GM12878 (cell line): Measurements from ENCODE around the gene CHRM1. TPM values are rescaled to one million over a fixed set of nuclear protein-coding genes. Genes with fewer than 3 reads are reported as not detected.

Experiments used
- ATAC-seq: fragments of 200-7000 bp; cut with Tn5 transposase; 3 replicates; pipeline ENCODE4 v1.9.1; 2020; ENCODE audit warnings: mild to moderate bottlenecking, moderate library complexity
- BruUV-seq: library from RNA; stranded (reverse); fragments of 400-500 nt; replicated peaks from 2 replicates; lab custom pipeline; 2021; lab: Mats Ljungman, UMichigan
- CTCF ChIA-PET: fragments of 300-600 bp; sonication (Branson Sonifier 250); formaldehyde crosslinking; extraction: SDS; loops from one replicate; lab custom pipeline; 2021; ENCODE audit warnings: inconsistent platforms; lab: Yijun Ruan, JAX
- POLR2A ChIA-PET: fragments of 350-600 bp; formaldehyde crosslinking; extraction: SDS; loops from one replicate; lab custom pipeline; 2021; ENCODE audit warnings: inconsistent platforms; lab: Charles Lee
- RAD21 ChIA-PET: fragments of 300-600 bp; sonication (Branson Sonifier 250); formaldehyde crosslinking; loops from one replicate; lab custom pipeline; 2023; ENCODE audit warnings: antibody characterized with exemption; ENCODE audit not compliant: unreplicated experiment; lab: Charles Lee
- SMC1A ChIA-PET: fragments of 300-600 bp; sonication (Branson Sonifier 250); formaldehyde crosslinking; loops from one replicate; lab custom pipeline; 2023; ENCODE audit not compliant: unreplicated experiment, uncharacterized antibody; lab: Charles Lee
- DNase-seq: peaks from one replicate; pipeline ENCODE4 v3.0.0-alpha.2; 2011; ENCODE audit warnings: low read depth, low spot score
- FAIRE-seq: peaks from 3 replicates; lab custom pipeline; 2011; peaks lifted over from hg19 to GRCh38; lab: Jason Lieb, UNC
- H2AFZ ChIP-seq: 2 replicates; pipeline ENCODE4 v1.6.0; 2011; ENCODE audit warnings: low read depth, low read length, control low read depth; ENCODE audit not compliant: control insufficient read depth
- H3K27ac ChIP-seq: 2 replicates; pipeline ENCODE4 v1.5.1; 2011; ENCODE audit warnings: control low read depth; ENCODE audit not compliant: control insufficient read depth, insufficient read depth
- H3K27me3 ChIP-seq, 2 experiments: replicated peaks in 1 of 2; 2 replicates each; pipeline versions ENCODE4 v1.6.0 to v1.6.1; 2011; ENCODE audit warnings: low read length in 1 of 2; ENCODE audit not compliant: control insufficient read depth in 2 of 2, insufficient read depth in 2 of 2
- H3K36me3 ChIP-seq, 2 experiments: 2 replicates each; pipeline ENCODE4 v1.5.1; 2011; ENCODE audit warnings: low read length in 1 of 2; ENCODE audit not compliant: control insufficient read depth in 2 of 2, insufficient read depth in 2 of 2
- H3K4me1 ChIP-seq: 2 replicates; pipeline ENCODE4 v1.6.1; 2011; ENCODE audit warnings: mild to moderate bottlenecking, low read length, moderate library complexity, mixed read lengths; ENCODE audit not compliant: control insufficient read depth, insufficient read depth
- H3K4me2 ChIP-seq: 2 replicates; pipeline ENCODE4 v1.6.0; 2011; ENCODE audit warnings: control low read depth; ENCODE audit not compliant: control insufficient read depth, insufficient read depth
- H3K4me3 ChIP-seq: fragments of 200-600 bp; sonication (generic); 2 replicates; pipeline ENCODE4 v1.5.1; 2016
- H3K79me2 ChIP-seq: 2 replicates; pipeline ENCODE4 v1.6.0; 2011; ENCODE audit warnings: low read length; ENCODE audit not compliant: control insufficient read depth, insufficient read depth
- H3K9ac ChIP-seq: 2 replicates; pipeline ENCODE4 v1.8.0; 2011; ENCODE audit warnings: low read length, control low read depth, mixed read lengths; ENCODE audit not compliant: control insufficient read depth, insufficient read depth
- H3K9me3 ChIP-seq: replicated peaks from 3 replicates; pipeline ENCODE4 v1.5.1; 2011; ENCODE audit warnings: mild to moderate bottlenecking, low read length; ENCODE audit not compliant: control insufficient read depth, insufficient read depth
- H4K20me1 ChIP-seq: 2 replicates; pipeline ENCODE4 v1.6.0; 2011; ENCODE audit not compliant: control insufficient read depth, insufficient read depth
- CHD2 ChIP-seq: IDR thresholded peaks from 2 replicates; pipeline ENCODE4 v1.6.1; 2011; ENCODE audit warnings: low read depth, low read length, improper control_type of control experiment, borderline replicate concordance
- CHD4 ChIP-seq: fragments of 200-600 bp; sonication (generic); IDR thresholded peaks from 2 replicates; pipeline ENCODE4 v1.6.1; 2016; ENCODE audit warnings: mild to moderate bottlenecking
- CUX1 ChIP-seq: IDR thresholded peaks from 2 replicates; pipeline ENCODE4 v1.6.1; 2012; ENCODE audit warnings: improper control_type of control experiment, low read depth, low read length; ENCODE audit not compliant: insufficient replicate concordance
- ETV6 ChIP-seq, 2 experiments: fragments of 450-650 bp in 1 of 2; IDR thresholded peaks in 1 of 2; conservative IDR thresholded peaks in 1 of 2; 2 replicates each; pipeline ENCODE4 v1.6.1; 2014; ENCODE audit warnings: antibody characterized with exemption in 1 of 2, borderline replicate concordance in 1 of 2, low read depth in 1 of 2, mild to moderate bottlenecking in 1 of 2, moderate library complexity in 1 of 2
- EZH2 ChIP-seq: IDR thresholded peaks from 2 replicates; pipeline ENCODE4 v1.6.1; 2012; ENCODE audit warnings: low read depth, mild to moderate bottlenecking, control low read depth, inconsistent platforms, low read length, borderline replicate concordance; ENCODE audit not compliant: control insufficient read depth
- HDAC6 ChIP-seq: fragments of 200-600 bp; sonication (generic); IDR thresholded peaks from one replicate; pipeline ENCODE4 v1.8.0; 2017; ENCODE audit warnings: antibody characterized with exemption; ENCODE audit not compliant: unreplicated experiment
- MTA2 ChIP-seq: fragments of 450-650 bp; IDR thresholded peaks from 2 replicates; pipeline ENCODE4 v1.6.1; 2016; ENCODE audit warnings: low read depth, mild to moderate bottlenecking, moderate library complexity
- MTA3 ChIP-seq: IDR thresholded peaks from 2 replicates; pipeline ENCODE4 v1.6.1; 2012; ENCODE audit warnings: low read length, inconsistent platforms, borderline replicate concordance
- NFXL1 ChIP-seq: fragments of 450-650 bp; IDR thresholded peaks from 2 replicates; pipeline ENCODE4 v1.6.1; 2017; ENCODE audit warnings: antibody characterized with exemption, mild to moderate bottlenecking, borderline replicate concordance
- NR2C1 ChIP-seq: fragments of 450-650 bp; IDR thresholded peaks from 2 replicates; pipeline ENCODE4 v1.6.1; 2017; ENCODE audit warnings: antibody characterized with exemption, mild to moderate bottlenecking, moderate library complexity
- POLR2AphosphoS2 ChIP-seq: IDR thresholded peaks from 2 replicates; pipeline ENCODE4 v1.6.1; 2011; ENCODE audit warnings: low read depth, mild to moderate bottlenecking, low read length, improper control_type of control experiment, moderate library complexity
- POU2F2 ChIP-seq: IDR thresholded peaks from 3 replicates; pipeline ENCODE4 v1.6.1; 2011; ENCODE audit warnings: low read depth, mild to moderate bottlenecking, low read length, borderline replicate concordance
- RAD51 ChIP-seq: fragments of 450-650 bp; IDR thresholded peaks from 2 replicates; pipeline ENCODE4 v1.6.1; 2016; ENCODE audit warnings: moderate library complexity, mild to moderate bottlenecking, inconsistent platforms
- RELA ChIP-seq: fragments of 450-650 bp; IDR thresholded peaks from 2 replicates; pipeline ENCODE4 v1.8.0; 2014; ENCODE audit warnings: borderline replicate concordance; ENCODE audit not compliant: partially characterized antibody
- SIX5 ChIP-seq: IDR thresholded peaks from 2 replicates; pipeline ENCODE4 v1.6.1; 2011; ENCODE audit warnings: mild to moderate bottlenecking, low read depth, low read length, moderate library complexity; ENCODE audit not compliant: severe bottlenecking
- YBX1 ChIP-seq: fragments of 450-650 bp; IDR thresholded peaks from 2 replicates; pipeline ENCODE4 v1.6.1; 2016; ENCODE audit warnings: antibody characterized with exemption
- WGBS: methylation state at CpG from one replicate; pipeline ENCODE4 v1.1.6; 2016; ENCODE audit warnings: low lambda C conversion rate; ENCODE audit not compliant: insufficient replicate concordance, insufficient coverage; ENCODE audit errors: missing lambda C conversion rate; 5-methylcytosine and 5-hydroxymethylcytosine counted together
- in situ Hi-C: fragments of 300-500 bp; cut with MboI; formaldehyde crosslinking; loops from 9 replicates; pipeline ENCODE4 v1.14.3; 2018; ENCODE audit warnings: mixed read lengths
- intact Hi-C: fragments of 100-400 bp; cut with micrococcal nuclease; formaldehyde crosslinking; loops from one replicate; pipeline ENCODE4 v1.14.2; 2022; ENCODE audit not compliant: unreplicated experiment
- polyA plus RNA-seq, 11 experiments: library from polyadenylated mRNA; depleted of rRNA in 4 of 11; unstranded in 6 of 11; stranded (reverse) in 5 of 11; fragments of >200 nt; fragmentation: Nextera tagmentation in 4 of 11; fragmentation: Illumina TruSeq in 1 of 11; extraction: Ambion mirVana in 4 of 11; extraction: Trizol in 1 of 11; gene quantifications; 1 replicate in 1 of 11; 2 replicates in 10 of 11; pipeline versions ENCODE4 v1.2.1 to v1.2.3, GENCODE V29; 2011 to 2016; ENCODE audit warnings: inconsistent platforms in 2 of 11, missing spikeins in 2 of 11, low read depth in 1 of 11
- total RNA-seq, 4 experiments: library from RNA; depleted of rRNA in 3 of 4; stranded (reverse); fragments of >200 nt in 3 of 4; fragmentation: Illumina TruSeq in 1 of 4; extraction: Trizol in 1 of 4; gene quantifications; 2 replicates each; pipeline versions ENCODE4 v1.2.1 to v1.2.3, GENCODE V29; 2013 to 2021

Gene CHRM1
- total and polyA plus RNA-seq, 10 of the 15 experiments (the other 5 are each of a cell fraction or from before 2014, with no cell fraction given) = not detected

GRCh38 chr11:62885137-62885750, 35.9 kb downstream of the CHRM1 start:
- H3K4me1 ChIP-seq = peaks cover 5% of the 10 kb centered on the region
- no peak for FAIRE-seq
- no peak overlapping the region; the same call in 1 of the 2 replicates for H3K4me2 ChIP-seq
- POLR2A ChIA-PET = interaction anchor here (1.0 kb wide), 2 partner anchors 44 kb away, joined by 3 to 4 read pairs; no protein-coding TSS in a partner anchor
- intact Hi-C loops = no loop called here
- SMC1A ChIA-PET = interaction anchor here (1.1 to 2.2 kb wide), 3 partner anchors 57 to 99 kb away, joined by 3 to 5 read pairs (median 5); no protein-coding TSS in a partner anchor
- no peak for ATAC-seq
- 0 out of 2 replicates have a peak, but pooled peaks cover 3% of the 10 kb centered on the region for H4K20me1 ChIP-seq
- H3K36me3 ChIP-seq = peaks cover 40% of the 10 kb centered on the region in 2 experiments
- CTCF ChIA-PET = interaction anchor here (0.5 to 4.3 kb wide), 7 partner anchors 12 to 524 kb away, joined by 3 to 16 read pairs (median 6); no protein-coding TSS in a partner anchor
- H2AFZ ChIP-seq = no peak overlapping the region
- DNase-seq = no peak
- RAD21 ChIA-PET = no interaction called here
- no peak overlapping the region for H3K9ac ChIP-seq
- in situ Hi-C loops = no loop called here
- 96% methylated on average over 11 of the region's 11 CpGs for WGBS
- H3K27ac ChIP-seq = no peak overlapping the region
- H3K9me3 ChIP-seq = no peaks in the 10 kb centered on the region
- no peaks in the 10 kb centered on the region for H3K27me3 ChIP-seq
- H3K4me3 ChIP-seq = no peak overlapping the region
- no TSS peak for BruUV-seq
- H3K79me2 ChIP-seq = peaks cover 40% of the 10 kb centered on the region
- no peak for TF ChIP-seq RELA
- no peak for TF ChIP-seq NR2C1
- no peak for TF ChIP-seq HDAC6
- TF ChIP-seq POLR2AphosphoS2 = no peak
- no peak for TF ChIP-seq EZH2
- TF ChIP-seq CHD2 = no peak
- no peak for TF ChIP-seq POU2F2
- no peak for TF ChIP-seq CHD4
- TF ChIP-seq RAD51 = no peak
- no peak for TF ChIP-seq SIX5
- no peak for TF ChIP-seq NFXL1
- TF ChIP-seq ETV6 (conservative IDR thresholded peaks at IDR 0.05 in 1 of 2, IDR thresholded peaks at IDR 0.05 in 1 of 2; ENCODE audit: borderline replicate concordance in 1 of 2, low read depth in 1 of 2) = no peak
- no peak for TF ChIP-seq MTA3
- no peak for TF ChIP-seq YBX1
- no peak for TF ChIP-seq MTA2
- no peak for TF ChIP-seq CUX1
